DND-41 (cell line): ENCODE results near the gene SLC44A1.

Experiments used
- ATAC-seq: fragments of 200-7000 bp; cut with Tn5 transposase; 3 replicates; pipeline ENCODE4 v1.9.1; 2021; ENCODE audit warnings: low read depth; ENCODE audit not compliant: insufficient read depth
- DNase-seq: peaks from one replicate; pipeline ENCODE4 v3.0.0-alpha.2; 2020
- H2AFZ ChIP-seq: 2 replicates; pipeline ENCODE4 v1.6.0; 2012; ENCODE audit warnings: low read depth, low read length
- H3K27ac ChIP-seq: 2 replicates; pipeline ENCODE4 v1.5.1; 2012; ENCODE audit warnings: low read length, inconsistent platforms
- H3K27me3 ChIP-seq: fragments of 200-600 bp; sonication (generic); 2 replicates; pipeline ENCODE4 v1.6.0; 2012; ENCODE audit warnings: low read length, mild to moderate bottlenecking, inconsistent platforms; ENCODE audit not compliant: insufficient read depth, poor library complexity
- H3K36me3 ChIP-seq: 2 replicates; pipeline ENCODE4 v1.5.1; 2012; ENCODE audit warnings: low read length, inconsistent platforms; ENCODE audit not compliant: insufficient read depth
- H3K4me1 ChIP-seq: 2 replicates; pipeline ENCODE4 v1.5.1; 2012; ENCODE audit warnings: mild to moderate bottlenecking, low read length; ENCODE audit not compliant: insufficient read depth
- H3K4me2 ChIP-seq: 2 replicates; pipeline ENCODE4 v1.6.0; 2012; ENCODE audit warnings: mild to moderate bottlenecking, moderate library complexity, low read length, inconsistent platforms; ENCODE audit not compliant: insufficient read depth
- H3K4me3 ChIP-seq, 2 experiments: fragments of 200-600 bp in 1 of 2; shearing (Covaris generic) in 1 of 2; 2 replicates each; pipeline ENCODE4 v1.5.1; 2012 to 2016; ENCODE audit warnings: inconsistent platforms in 2 of 2, low read length in 2 of 2, mild to moderate bottlenecking in 2 of 2, low read depth in 1 of 2, moderate library complexity in 1 of 2
- H3K79me2 ChIP-seq: 2 replicates; pipeline ENCODE4 v1.6.0; 2012; ENCODE audit warnings: low read length, inconsistent platforms; ENCODE audit not compliant: insufficient read depth
- H3K9ac ChIP-seq: 2 replicates; pipeline ENCODE4 v1.6.0; 2012; ENCODE audit warnings: low read depth, mild to moderate bottlenecking, inconsistent platforms, low read length, moderate library complexity
- H3K9me3 ChIP-seq: 2 replicates; pipeline ENCODE4 v1.5.1; 2012; ENCODE audit warnings: low read length, moderate library complexity, mild to moderate bottlenecking, inconsistent platforms; ENCODE audit not compliant: insufficient read depth, severe bottlenecking
- H4K20me1 ChIP-seq: 2 replicates; pipeline ENCODE4 v1.6.0; 2012; ENCODE audit warnings: low read length; ENCODE audit not compliant: insufficient read depth
- EZH2 ChIP-seq: IDR thresholded peaks from 3 replicates; pipeline ENCODE4 v1.6.1; 2012; ENCODE audit warnings: borderline replicate concordance, low read depth, mild to moderate bottlenecking, moderate library complexity, low read length, inconsistent platforms; ENCODE audit not compliant: severe bottlenecking
- TF ChIP-seq, protein P1 (sequence below): IDR thresholded peaks from 2 replicates; pipeline ENCODE4 v1.5.1; 2012; ENCODE audit warnings: borderline replicate concordance, low read length, moderate library complexity, mild to moderate bottlenecking; ENCODE audit not compliant: poor library complexity, severe bottlenecking; ENCODE audit errors: extremely low read depth

SLC44A1 gene

DNA sequence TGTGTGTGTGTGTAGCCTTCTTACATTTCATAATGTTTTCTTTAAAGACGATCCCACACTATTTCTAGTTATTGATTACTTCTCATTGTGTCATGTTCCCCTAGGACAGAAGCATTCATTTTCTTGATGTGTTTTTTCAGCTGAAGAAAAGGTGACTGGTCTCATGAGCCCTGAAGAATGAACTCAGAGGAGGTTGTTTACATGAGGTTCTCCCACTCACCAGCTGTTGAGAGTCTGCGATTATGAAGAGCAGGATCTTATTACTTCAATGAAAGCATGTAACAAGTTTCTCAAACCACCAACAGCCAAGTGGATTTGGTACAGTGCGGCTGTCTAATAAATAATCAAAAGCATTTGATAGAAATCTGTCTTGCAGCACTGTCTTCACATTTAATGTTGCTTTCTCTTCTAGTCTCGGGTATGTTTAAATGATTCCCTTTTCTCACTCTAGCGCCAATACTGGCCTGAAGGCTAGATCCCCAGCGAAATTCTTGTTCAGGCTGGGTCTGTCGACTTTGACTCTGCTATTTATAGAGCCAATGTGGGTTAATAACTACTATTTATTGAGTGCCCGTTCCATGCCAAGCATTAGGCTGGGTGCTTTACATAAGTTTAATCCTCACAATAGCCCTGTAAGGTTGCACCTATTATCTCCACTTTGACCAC, 193.8 kb downstream of the SLC44A1 start:
- H3K27me3 ChIP-seq: no peaks in the 10 kb centered on the region
- ATAC-seq (no peak), DNase-seq (no peak)
- no peak overlapping the region for H3K4me2 ChIP-seq
- no peaks in the 10 kb centered on the region for H3K9me3 ChIP-seq
- H3K4me3 ChIP-seq: no peak overlapping the region
- TF ChIP-seq EZH2: no peak
- TF ChIP-seq, protein P1, sequence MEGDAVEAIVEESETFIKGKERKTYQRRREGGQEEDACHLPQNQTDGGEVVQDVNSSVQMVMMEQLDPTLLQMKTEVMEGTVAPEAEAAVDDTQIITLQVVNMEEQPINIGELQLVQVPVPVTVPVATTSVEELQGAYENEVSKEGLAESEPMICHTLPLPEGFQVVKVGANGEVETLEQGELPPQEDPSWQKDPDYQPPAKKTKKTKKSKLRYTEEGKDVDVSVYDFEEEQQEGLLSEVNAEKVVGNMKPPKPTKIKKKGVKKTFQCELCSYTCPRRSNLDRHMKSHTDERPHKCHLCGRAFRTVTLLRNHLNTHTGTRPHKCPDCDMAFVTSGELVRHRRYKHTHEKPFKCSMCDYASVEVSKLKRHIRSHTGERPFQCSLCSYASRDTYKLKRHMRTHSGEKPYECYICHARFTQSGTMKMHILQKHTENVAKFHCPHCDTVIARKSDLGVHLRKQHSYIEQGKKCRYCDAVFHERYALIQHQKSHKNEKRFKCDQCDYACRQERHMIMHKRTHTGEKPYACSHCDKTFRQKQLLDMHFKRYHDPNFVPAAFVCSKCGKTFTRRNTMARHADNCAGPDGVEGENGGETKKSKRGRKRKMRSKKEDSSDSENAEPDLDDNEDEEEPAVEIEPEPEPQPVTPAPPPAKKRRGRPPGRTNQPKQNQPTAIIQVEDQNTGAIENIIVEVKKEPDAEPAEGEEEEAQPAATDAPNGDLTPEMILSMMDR: no peak
- no peaks in the 10 kb centered on the region for H3K79me2 ChIP-seq
- H3K36me3 ChIP-seq: no peaks in the 10 kb centered on the region
- no peak overlapping the region for H3K9ac ChIP-seq
- H4K20me1 ChIP-seq: no peaks in the 10 kb centered on the region
- no peak overlapping the region for H3K27ac ChIP-seq
- no peaks in the 10 kb centered on the region for H3K4me1 ChIP-seq
- no peak overlapping the region for H2AFZ ChIP-seq

DNA sequence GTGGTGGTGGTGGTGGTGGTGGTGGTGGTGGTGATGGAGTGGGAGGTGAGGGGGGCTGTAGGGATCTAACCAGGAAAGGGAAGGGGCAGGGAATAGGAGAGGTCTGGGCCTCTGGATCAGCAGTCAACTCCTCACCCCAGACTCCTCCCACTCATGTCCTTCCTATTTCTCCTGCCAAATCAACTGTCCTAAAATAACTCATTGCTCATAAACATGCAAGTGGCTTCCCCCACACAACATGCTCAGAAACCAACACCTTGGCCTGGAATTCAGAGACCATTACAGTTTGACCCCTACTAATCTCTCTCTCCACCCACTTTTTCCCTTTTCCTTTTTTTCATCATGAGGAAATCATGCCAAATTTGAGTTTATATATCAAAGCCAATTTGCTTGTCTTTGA, 195.0 kb downstream of the SLC44A1 start:
- H3K9me3 ChIP-seq: no peaks in the 10 kb centered on the region
- H3K4me2 ChIP-seq: no peak overlapping the region
- H3K27me3 ChIP-seq: no peaks in the 10 kb centered on the region
- H3K36me3 ChIP-seq: no peaks in the 10 kb centered on the region
- no peak overlapping the region for H3K27ac ChIP-seq
- H4K20me1 ChIP-seq: no peaks in the 10 kb centered on the region
- no peak for TF ChIP-seq EZH2
- TF ChIP-seq, protein P1: no peak
- H2AFZ ChIP-seq: no peak overlapping the region
- no peaks in the 10 kb centered on the region for H3K4me1 ChIP-seq
- ATAC-seq: no peak
- no peak for DNase-seq
- H3K9ac ChIP-seq: no peak overlapping the region
- H3K4me3 ChIP-seq: no peak overlapping the region
- H3K79me2 ChIP-seq: no peaks in the 10 kb centered on the region

DNA sequence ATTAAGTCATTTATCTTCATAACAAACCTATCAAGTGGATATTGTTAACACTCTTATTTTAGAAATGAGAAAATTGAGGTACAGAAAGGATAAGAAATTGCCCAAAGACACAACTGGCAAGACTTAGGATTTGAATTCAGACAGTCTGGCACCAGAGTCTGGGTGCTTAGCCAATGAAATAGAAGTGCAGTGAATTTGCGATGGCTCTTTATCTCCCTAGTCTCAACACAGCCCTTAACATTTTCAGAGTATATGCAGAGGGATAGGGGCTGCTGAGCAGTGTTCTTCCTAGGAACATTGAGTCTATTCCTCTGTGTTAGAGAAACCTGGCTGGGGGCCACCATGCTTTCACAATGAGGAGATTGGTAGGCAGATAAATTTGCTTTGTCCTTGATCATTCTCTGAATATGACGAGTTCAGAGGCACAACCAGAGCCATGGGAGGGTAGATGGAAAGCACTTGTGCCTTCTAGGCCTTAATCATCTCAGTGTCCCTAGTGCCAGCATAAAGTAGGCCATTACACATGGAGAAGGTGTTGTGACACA, 197.2 kb downstream of the SLC44A1 start:
- Histone ChIP-seq H3K27me3 (no peaks in the 10 kb centered on the region), H3K4me2 (no peak overlapping the region), H3K79me2 (no peaks in the 10 kb centered on the region), H3K4me1 (no peaks in the 10 kb centered on the region), H3K36me3 (no peaks in the 10 kb centered on the region), H3K9ac (no peak overlapping the region), H3K9me3 (no peaks in the 10 kb centered on the region), H3K27ac (no peak overlapping the region), H3K4me3 (no peak overlapping the region), H4K20me1 (no peaks in the 10 kb centered on the region), H2AFZ (no peak overlapping the region)
- DNase-seq (no peak), ATAC-seq (no peak)
- TF ChIP-seq, protein P1: no peak
- no peak for TF ChIP-seq EZH2
